ENCODE results near the gene FARSB. TPM values are rescaled to one million over a fixed set of nuclear protein-coding genes. Genes with fewer than 3 reads are reported as not detected.

FARSB gene
- total RNA-seq, 2 donors from 2014 or later: 7.6 to 11.4 TPM

GRCh38 chr2:222669353-222669752 lies 13.5 kb upstream of the FARSB start:
- H3K27ac ChIP-seq: no peak overlapping the region
- H3K27me3 ChIP-seq: no peaks in the 10 kb centered on the region
- peaks cover 19% of the 10 kb centered on the region for H3K4me1 ChIP-seq
- WGBS, 2 donors: 70 to 74% methylated on average over 4 of the region's 4 CpGs
- no peaks in the 10 kb centered on the region for H3K9me3 ChIP-seq
- DNase-seq (no peak), ATAC-seq (no peak)
- no peak overlapping the region for H3K4me3 ChIP-seq
- TF ChIP-seq CTCF (IDR thresholded peaks at IDR 0.05): no peak
- no peak for TF ChIP-seq POLR2A (IDR thresholded peaks at IDR 0.05)
- intact Hi-C loops (cut with DNase I): no loop called here
- H3K36me3 ChIP-seq (replicated peaks in 1 of 2; ENCODE audit: insufficient read depth in 1 of 2, low read depth in 2 of 2): no peaks in the 10 kb centered on the region

GRCh38 chr2:222668494-222669154 lies 12.7 kb upstream of the FARSB start:
- 82 to 88% methylated on average over 3 of the region's 3 CpGs for WGBS, 2 donors
- no peak for ATAC-seq
- no peak for TF ChIP-seq POLR2A (IDR thresholded peaks at IDR 0.05)
- no peak for TF ChIP-seq CTCF (IDR thresholded peaks at IDR 0.05)
- Histone ChIP-seq H3K27me3 (no peaks in the 10 kb centered on the region), H3K4me1 (peaks cover 19% of the 10 kb centered on the region), H3K27ac (no peak overlapping the region), H3K36me3 (replicated peaks in 1 of 2; ENCODE audit: insufficient read depth in 1 of 2, low read depth in 2 of 2) (no peaks in the 10 kb centered on the region), H3K4me3 (no peak overlapping the region), H3K9me3 (no peaks in the 10 kb centered on the region)
- intact Hi-C loops (cut with DNase I): no loop called here
- DNase-seq: no peak

GRCh38 chr2:222663479-222663878 lies 7.6 kb upstream of the FARSB start:
- Histone ChIP-seq H3K9me3 (no peaks in the 10 kb centered on the region), H3K4me1 (no peaks in the 10 kb centered on the region), H3K27ac (no peak overlapping the region), H3K27me3 (no peaks in the 10 kb centered on the region), H3K4me3 (no peak overlapping the region), H3K36me3 (replicated peaks in 1 of 2; ENCODE audit: insufficient read depth in 1 of 2, low read depth in 2 of 2) (no peaks in the 10 kb centered on the region)
- TF ChIP-seq POLR2A (IDR thresholded peaks at IDR 0.05): no peak
- no peak for TF ChIP-seq CTCF (IDR thresholded peaks at IDR 0.05)
- 63 to 70% methylated on average over 3 of the region's 3 CpGs for WGBS, 2 donors
- no peak for DNase-seq
- no peak for ATAC-seq
- intact Hi-C loops (cut with DNase I): no loop called here

- TF ChIP-seq POLR2A (IDR thresholded peaks at IDR 0.05): no peak
- TF ChIP-seq CTCF (IDR thresholded peaks at IDR 0.05): no peak
- Histone ChIP-seq H3K9me3 (no peaks in the 10 kb centered on the region), H3K27me3 (no peaks in the 10 kb centered on the region), H3K36me3 (replicated peaks in 1 of 2; ENCODE audit: insufficient read depth in 1 of 2, low read depth in 2 of 2) (no peaks in the 10 kb centered on the region), H3K27ac (peak overlapping the region; percentile 91 to 94 (median 92)), H3K4me1 (peaks cover 35% of the 10 kb centered on the region), H3K4me3 (peak overlapping the region; percentile 16 to 69)
- 19 to 23% methylated on average over 13 of the region's 13 CpGs for WGBS, 2 donors
- intact Hi-C loops (cut with DNase I): no loop called here
- no peak for ATAC-seq
- no peak for DNase-seq
These were observed 894 bp upstream of the FARSB start for GRCh38 chr2:222656526-222657446.

Measured in body of pancreas (tissue), 4 donors.